Measurements from ENCODE around the gene ENTREP3.
"Not testable (repeated sequence)": the region's sequence is repeated elsewhere in the genome, so short reads cannot be mapped to it uniquely, and the experiment has no call there.

Gene ENTREP3

DNA sequence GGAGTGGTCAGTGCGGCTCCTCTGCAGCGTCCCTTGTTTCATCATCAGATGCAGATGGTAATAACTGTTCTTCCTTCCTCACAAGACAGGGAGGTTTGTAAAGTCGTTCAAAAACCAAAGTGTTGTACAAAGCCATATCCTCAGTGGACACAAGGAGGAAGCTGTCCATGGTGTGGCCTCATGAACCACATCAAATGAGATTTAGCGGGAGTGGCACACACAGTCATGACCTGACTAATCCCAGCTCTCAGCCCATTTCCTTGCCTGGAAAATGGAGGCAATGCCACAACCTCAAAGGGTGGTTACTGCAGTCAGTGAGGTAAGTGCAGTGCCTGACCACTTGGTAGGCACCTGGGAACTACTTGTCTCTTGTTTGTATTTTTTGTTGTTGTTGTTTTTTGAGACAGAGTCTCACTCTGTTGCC, 13.4 kb downstream of the ENTREP3 start:
- no peak for DNase-seq (ENCODE audit: low read depth)
- H3K4me3 ChIP-seq (ENCODE audit: low read length) = no peak overlapping the region
- TF ChIP-seq, protein P1, sequence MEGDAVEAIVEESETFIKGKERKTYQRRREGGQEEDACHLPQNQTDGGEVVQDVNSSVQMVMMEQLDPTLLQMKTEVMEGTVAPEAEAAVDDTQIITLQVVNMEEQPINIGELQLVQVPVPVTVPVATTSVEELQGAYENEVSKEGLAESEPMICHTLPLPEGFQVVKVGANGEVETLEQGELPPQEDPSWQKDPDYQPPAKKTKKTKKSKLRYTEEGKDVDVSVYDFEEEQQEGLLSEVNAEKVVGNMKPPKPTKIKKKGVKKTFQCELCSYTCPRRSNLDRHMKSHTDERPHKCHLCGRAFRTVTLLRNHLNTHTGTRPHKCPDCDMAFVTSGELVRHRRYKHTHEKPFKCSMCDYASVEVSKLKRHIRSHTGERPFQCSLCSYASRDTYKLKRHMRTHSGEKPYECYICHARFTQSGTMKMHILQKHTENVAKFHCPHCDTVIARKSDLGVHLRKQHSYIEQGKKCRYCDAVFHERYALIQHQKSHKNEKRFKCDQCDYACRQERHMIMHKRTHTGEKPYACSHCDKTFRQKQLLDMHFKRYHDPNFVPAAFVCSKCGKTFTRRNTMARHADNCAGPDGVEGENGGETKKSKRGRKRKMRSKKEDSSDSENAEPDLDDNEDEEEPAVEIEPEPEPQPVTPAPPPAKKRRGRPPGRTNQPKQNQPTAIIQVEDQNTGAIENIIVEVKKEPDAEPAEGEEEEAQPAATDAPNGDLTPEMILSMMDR (conservative IDR thresholded peaks at IDR 0.05; ENCODE audit: low read depth, low read length) = no peak

DNA sequence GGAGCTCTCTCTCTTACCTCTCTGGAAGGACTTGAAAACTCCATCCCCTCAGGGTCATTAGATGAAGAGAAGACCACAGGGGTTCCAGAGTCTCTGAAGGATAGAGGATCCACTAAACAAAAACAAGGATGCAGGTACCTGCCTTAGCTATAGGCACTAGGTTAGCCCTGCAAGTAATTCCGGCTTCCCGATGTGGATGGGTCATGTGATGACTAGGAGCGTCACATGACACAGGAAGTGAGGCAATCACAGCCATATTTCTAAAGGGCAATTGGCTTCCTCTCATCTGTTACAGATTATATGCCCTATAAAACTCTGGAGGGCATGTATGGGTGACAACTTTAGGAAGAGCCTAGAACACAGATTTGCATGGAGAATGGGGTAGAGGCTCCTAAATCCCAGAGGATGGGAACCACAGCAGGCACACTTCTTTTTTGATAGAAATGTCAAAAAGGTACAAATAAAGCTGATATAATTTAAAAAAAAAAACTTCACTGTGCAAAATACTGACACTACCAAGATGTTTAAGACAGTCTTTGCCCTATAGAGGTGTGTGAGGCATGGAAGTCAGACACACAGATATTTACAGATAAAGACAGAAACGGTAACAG, 14.1 kb downstream of the ENTREP3 start:
- TF ChIP-seq, protein P1 (conservative IDR thresholded peaks at IDR 0.05; ENCODE audit: low read depth, low read length) = no peak
- no peak for DNase-seq (ENCODE audit: low read depth)
- H3K4me3 ChIP-seq (ENCODE audit: low read length) = peak overlapping the region; percentile 47

DNA sequence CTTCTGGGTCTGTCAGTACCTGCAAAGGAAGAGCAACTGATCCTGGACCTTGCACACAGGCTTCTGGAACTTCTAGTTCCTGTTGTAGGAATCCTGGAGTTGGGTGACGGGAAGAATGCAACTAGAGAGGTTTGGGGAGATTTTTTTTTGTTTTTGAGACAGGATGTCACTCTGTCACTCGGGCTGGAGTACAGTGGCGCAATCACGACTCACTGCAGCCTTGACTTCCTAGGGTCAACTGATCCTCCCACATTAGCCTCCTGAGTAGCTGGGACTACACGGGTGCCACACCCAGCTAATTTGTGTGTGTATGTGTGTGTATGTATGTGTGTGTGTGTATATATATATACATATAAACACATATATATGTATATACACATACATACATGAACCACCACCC, 18.8 kb downstream of the ENTREP3 start:
- no peak for DNase-seq (ENCODE audit: low read depth)

DNA sequence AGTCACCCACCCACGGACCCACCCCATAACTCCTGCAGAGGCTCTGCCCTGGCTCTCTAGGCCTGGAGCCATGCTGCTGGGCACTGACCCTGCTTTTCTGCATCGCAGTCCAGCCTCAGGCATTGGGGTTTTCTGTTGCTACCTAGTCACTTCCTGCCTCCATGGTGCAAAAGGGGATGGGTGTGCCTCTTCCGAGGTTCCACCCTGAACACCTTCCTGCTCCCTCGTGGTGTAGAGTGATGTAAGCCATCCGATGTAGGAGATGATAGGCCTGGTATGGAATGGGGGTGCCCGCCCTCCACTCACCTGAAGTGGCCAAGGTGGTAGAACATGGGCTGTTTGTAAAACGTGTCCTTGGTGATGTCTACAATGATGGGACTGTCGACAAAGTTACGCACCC, 19.9 kb downstream of the ENTREP3 start:
- H3K4me3 ChIP-seq (ENCODE audit: low read length); DNase-seq (ENCODE audit: low read depth): not testable (repeated sequence)

More for the DNA sequence above, 18.8 kb downstream of the ENTREP3 start:
- TF ChIP-seq, protein P1 (conservative IDR thresholded peaks at IDR 0.05; ENCODE audit: low read depth, low read length) = no peak
- no peak overlapping the region for H3K4me3 ChIP-seq (ENCODE audit: low read length)

DNA sequence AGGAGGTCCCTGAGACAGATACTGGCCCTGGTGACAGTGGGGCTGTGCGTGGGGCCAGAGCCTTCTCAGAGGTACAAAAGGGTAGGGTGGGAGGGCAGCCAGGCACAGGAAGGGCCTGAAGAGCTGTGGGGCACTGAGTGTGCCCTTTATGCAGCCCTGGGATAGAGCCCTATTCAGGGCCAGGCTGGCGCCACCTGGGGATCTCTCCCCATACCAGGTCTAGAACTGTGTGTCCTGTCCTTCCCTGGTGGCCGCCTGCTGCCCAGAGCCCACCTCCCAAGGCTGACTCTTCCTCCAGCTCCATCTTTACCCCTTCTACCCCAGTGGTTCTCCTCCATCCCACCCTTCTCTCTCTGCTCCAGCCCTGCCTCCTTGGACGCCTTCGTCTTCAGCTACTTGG, 21.8 kb downstream of the ENTREP3 start:
- H3K4me3 ChIP-seq (ENCODE audit: low read length); DNase-seq (ENCODE audit: low read depth): not testable (repeated sequence)

DNA sequence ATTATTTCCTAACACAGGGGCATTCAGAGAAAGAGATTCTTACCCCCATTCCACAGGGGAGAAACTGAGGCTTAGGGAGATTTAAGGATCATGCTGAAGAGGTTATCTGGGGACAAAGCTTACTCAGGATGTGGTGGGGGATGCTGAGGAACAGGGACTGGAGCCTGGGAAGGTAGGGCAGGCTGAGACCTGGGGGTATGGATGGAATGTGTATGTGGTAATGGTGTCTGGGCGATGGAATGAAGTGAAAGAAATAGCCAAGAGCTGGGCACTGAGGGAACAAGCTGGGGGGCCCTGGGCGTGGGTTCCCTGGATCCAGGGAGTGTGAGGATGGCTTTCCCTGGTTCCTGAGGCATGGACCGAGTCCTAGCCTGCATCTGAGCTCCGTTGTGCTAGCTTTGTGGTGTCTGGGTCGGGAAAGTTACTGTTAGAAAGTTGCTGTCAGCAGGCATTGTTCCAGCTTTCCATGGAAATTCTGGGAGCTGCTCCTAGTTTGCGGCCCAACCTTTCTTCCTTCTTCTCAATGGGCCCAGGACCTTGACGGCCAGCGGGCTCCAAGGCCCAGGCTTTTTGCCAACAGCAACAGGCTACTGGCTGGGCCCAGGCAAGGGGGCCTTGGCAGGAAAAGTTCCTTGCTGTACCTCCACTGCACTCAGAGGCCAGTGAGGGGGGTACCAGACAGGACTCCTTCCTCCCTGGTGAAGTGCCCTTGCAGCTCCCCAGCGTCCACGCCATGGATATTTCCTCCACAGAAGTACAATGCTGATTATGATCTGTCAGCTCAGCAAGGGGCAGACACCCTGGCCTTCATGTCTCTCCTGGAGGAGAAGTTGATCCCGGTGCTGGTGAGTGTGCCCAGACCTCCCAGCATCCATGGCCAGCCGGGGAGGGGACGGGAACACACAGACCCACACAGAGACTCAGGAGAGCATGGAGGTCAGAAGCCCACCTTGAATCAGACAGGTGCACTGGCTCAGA, 23.0 kb downstream of the ENTREP3 start:
- H3K4me3 ChIP-seq (ENCODE audit: low read length); DNase-seq (ENCODE audit: low read depth): not testable (repeated sequence)

DNA sequence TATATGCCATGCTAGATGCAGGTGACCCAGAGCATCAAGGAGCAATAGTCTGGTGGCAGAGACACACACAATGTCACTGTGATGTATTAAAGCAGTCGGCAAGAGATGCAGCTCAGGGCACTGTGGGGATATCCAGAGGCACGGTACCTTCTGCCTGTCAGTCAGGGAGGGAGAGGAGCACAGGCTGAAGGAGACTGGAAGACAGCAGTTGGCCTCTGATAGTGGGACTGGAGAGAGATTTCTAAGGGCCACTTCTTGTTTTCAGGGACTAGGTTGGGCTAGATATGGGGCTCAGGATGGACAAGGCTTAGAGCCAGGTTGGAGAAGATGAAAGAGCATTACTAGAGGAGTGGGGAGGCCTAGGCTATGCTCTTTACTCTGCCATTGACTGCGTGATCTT, 24.0 kb downstream of the ENTREP3 start:
- not testable (repeated sequence) for DNase-seq (ENCODE audit: low read depth); H3K4me3 ChIP-seq (ENCODE audit: low read length)

DNA sequence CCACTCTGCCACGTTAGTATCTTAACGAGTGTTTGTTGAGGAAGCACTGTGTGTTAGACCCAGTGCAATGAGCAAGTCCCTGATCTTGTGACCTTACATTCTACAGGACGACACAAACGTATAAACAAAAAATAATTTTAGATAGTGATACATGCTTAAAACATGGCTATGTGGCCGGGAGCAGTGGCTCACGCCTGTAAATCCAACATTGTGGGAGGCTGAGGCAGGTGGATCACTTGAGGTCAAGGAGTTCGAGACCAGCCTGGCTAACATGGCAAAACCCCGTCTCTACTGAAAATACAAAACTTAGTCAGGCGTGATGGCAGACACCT, 27.2 kb downstream of the ENTREP3 start:
- TF ChIP-seq, protein P1 (conservative IDR thresholded peaks at IDR 0.05; ENCODE audit: low read depth, low read length) = no peak
- DNase-seq (ENCODE audit: low read depth) = no peak
- peak overlapping the region; percentile 41 for H3K4me3 ChIP-seq (ENCODE audit: low read length)

DNA sequence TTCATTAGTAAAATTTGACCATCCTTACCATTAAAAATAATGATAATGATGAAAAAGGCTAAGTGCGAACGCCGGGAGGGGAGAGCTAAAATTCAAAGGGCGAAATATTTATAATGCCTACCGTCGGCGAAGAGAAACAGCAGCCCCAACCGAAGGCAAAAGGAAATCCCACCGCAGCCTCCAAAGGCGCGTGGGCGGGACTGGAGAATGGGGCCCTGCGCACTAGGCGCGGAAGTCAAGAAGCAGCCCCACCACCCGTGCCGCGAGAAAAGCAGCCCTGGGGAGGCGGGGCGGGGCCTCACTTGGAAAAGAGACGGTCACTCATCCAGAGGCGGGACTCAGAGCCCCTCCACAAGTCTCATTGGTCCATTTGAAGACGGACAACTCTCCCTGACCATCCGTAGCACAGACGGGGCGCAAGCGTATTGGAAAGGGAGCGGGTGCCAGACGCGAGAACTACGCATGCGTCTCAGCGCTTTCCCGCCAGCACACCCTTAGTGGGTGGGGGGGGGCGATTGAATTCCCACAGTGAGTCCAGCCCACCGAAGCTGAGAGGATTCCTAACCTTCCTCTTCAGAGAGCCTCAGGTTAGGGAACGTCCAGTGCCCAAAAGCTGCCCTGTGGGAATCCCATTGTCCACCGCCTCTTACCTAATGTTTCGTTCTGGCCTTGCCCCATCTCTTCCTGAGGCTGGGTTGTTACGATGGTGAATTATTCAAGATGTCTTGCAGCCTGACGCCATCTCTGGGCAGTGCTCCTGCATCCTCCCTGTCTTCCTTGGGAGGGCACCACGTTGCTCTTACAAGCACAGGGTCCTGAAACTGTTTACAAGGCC, 27.8 kb downstream of the ENTREP3 start:
- DNase-seq (ENCODE audit: low read depth) = peak; percentile 95
- TF ChIP-seq, protein P1 (conservative IDR thresholded peaks at IDR 0.05; ENCODE audit: low read depth, low read length) = no peak
- H3K4me3 ChIP-seq (ENCODE audit: low read length) = peak overlapping the region; percentile 75

All from retinal pigment epithelial cell (primary cell).